GM18861 (cell line): ENCODE data around the gene COL4A1.
"Not testable (repeated sequence)": the region's sequence is repeated elsewhere in the genome, so short reads cannot be mapped to it uniquely, and the experiment has no call there.

ENCODE experiments used
- ATAC-seq: cut with Tn5 transposase; IDR thresholded peaks from one replicate; pipeline ENCODE4 v1.9.1; 2021; ENCODE audit not compliant: unreplicated experiment

Gene COL4A1

DNA sequence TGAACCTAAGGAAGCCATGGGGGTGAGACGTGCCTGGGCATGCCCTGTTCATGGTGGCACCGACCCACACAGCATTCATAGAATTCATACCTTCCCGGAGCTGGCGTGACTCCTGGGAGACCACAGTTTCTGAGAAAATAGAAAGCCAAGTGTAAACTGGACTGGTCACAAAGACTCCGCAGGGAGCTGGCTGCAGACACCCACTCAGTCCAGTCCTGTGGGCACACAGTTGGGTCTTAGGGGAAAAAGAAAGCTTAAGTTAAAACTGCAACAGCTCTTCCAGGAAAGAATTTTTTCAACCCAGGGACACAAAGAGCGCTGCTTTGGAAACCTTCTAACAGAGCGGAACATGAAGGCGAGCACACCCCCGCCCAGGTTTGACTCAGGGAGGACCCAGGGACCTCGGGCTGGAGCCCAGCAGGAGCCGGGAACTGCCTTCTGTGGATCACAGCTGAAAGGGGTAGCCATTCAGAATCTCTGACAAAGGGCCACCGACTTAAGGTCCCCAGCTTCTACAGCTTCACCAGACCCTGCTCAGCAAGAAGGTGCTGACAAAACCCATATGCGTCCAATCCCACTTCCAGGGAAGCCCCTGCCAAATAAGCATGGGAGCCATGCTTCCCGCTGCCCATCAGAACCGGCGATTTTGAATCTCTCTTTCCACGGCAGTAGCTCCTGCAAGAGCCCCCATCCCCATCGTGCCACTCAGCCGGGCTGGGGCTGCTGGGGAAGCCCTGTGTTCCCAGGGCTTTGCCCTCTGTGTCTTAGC is 183.7 kb downstream of the COL4A1 start:
- ATAC-seq, result no peak

DNA sequence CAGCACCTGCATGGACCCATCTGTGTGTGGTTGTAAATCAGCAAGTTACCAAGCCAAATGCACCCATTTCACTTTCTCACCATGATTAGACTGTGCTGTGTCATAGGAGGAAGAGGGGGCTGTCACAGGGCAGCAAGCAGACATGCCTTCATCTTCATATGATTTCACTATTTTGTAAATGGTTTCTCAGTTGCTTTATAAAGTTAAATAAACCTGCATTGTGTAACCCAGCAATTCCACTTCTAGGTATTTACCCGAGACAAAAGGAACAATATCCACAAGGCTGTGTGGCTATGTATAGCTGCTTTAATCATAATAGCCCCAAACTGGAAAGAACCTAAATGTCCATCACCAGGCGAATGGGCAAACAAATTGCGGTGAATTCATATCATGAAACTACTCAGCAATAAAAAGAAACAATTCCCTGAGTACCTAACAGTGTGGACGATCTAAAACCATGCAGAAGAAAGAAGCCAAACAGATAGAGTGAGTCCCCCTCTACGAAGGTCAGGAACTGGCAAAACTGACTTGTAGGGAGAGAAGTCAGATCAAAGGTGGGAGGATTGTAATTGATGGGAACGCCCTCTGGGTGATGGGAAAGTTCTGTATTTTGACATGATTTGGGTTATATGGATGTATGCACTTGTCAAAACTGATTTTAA is 185.4 kb downstream of the COL4A1 start:
- no peak for ATAC-seq

DNA sequence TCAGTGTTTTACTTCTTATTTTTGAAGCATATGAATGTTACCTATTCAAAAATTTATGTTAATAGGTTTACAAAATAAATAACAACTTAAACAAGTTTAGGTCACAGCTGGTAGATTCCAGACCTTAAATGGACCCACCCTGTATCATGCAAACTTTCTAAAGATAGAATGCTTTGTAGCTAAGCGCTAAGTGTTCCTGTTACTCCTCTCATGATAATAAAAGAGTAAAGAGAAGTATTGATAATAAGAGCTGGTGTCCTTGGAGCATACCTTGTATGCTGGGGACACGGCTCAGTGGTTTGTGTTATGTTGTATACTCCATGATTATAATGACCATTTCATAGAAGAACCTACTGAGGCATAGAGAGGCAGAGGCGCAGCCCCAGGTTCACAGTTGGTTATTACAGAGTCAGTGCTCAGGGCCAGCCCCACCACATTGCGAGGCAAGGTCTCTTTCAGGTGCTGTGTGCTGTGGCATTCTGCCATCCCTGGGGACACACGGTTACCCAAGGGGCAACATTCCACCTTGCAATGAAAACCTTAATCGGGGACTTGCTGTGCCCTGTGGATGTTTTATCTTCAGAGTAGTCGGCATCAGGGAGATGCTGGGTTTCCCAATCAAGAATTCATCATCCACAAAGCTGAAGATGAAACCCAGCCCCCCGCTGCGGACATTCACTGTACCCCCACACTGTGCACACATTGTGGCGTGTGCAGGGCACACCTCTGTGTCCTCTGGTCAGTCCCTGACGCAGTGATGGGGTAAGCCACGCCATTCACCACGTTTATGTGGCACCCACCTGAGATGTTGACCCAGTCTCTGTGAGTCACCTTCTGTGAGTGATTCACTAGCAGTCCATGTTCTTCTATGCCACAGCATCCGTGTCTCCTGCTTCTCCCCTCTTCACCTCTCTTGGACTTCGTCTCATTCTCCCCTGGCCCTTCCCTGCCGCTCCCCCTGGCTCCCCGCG is 186.7 kb downstream of the COL4A1 start:
- no peak for ATAC-seq

DNA sequence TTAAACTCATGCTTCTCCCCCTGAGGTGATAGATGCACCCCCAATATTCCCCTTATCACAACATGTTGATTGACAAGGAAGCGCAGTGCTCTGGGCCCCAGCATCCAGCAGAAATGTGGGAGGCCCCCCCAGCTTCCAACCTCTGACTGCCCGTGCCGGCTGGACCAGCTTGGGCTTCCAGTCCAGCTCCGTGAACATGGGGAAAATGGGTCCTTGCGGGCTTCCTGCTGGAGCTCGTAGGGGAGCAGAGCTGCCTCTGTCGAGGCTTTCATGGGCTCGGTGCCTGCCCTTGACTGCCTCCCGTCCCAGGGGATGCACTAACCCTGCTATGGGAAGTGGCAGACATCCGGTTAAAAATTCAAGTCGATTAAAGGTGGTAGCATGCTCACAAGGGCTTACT is 188.9 kb downstream of the COL4A1 start:
- ATAC-seq, result no peak

DNA sequence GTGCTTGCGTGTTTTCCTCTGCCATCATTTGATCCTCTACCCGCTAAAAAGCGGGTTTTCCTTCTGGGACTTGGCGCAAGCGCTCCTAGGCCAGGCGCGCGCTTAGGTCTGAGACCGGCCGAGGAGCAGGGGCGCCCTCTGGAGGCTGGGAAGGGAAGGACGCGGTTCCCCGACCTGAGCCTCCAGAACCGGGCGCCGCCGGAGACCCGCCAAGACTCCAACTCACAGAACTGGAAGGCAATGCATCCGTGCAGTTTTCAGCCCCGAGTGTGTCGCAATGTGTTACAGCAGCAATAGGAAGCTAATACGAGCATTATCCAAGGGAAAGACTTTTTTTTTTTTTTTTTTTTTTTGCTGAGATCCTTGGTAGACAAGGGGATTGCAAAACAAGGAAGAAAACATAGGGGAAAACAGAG is 190.9 kb downstream of the COL4A1 start:
- no peak for ATAC-seq

DNA sequence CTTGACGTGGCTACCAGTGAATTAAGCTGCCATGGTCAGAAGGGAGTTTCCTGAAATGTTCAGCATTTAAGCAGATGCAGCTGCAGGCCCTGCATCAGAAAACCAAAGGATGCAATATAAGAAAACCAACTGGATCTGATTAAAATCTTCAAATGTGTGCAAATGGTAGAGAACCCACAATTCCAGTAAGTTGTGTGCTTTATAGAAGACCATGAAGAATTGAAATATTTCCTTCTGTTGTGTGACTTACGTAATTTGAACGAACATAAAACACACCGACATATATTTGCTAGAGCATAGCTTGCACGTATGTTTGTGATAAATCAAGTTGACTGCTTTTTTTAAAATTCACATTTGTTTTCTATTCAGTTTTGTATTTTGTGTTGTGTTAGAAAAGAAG is 191.4 kb downstream of the COL4A1 start:
- ATAC-seq, result no peak

DNA sequence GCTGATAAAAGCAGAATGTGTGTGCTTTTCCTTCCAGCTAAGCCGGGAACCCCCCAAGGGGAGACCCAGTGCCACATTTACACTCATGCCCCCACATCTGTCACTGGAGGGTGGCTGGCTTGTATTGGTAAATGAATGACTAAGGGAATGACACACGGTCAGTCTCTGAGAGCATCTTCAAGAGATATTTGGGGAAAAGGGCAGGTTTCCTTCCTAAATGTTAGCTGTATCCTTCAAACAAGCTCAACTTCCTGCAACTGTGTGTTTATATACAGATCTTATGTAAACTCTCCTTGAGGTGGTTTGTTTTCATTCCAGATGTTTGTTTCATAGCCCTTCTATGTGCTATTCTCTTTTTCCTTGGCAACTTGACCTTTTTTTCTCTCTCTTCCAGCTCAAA is 192.6 kb downstream of the COL4A1 start:
- ATAC-seq, result no peak

DNA sequence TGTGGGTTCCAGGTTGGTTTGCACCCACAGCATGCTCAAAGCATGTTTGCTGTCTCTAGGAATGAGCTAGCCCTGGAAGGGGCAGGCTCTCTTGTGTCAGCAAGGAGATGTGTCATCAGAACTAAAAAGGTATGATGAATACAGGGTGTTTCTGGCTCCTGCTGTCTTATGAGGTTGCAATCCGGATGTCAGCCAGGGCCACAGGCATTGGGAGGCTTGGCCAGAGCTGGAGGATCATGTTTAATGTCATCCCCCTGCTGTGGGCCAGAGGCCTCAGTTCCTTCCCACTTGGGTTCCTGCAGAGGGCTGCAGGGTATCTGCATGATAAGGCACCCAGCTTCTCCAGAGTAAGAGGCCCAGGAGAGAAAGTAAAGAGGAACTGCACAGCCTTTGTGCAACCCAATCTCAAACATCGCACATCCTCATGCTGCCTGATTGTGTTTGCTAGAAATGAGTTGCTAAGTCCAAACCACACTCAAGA is 193.6 kb downstream of the COL4A1 start:
- ATAC-seq, result no peak

DNA sequence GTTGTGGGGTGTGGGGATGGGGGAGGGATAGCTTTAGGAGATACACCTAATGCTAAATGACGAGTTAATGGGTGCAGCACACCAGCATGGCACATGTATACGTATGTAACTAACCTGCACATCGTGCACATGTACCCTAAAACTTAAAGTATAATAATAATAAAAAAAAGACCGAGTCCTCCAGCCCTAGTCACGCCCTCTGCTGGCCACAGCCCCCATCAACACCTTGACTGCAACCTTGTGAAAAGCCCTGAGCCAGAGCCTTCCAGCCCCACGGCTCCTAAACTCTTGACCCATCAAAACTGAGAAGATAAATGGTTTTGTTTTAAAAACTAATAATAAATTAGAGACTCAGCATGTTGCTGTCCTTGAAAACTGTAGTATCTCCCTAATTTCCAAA is 194.6 kb downstream of the COL4A1 start:
- not testable (repeated sequence) for ATAC-seq

DNA sequence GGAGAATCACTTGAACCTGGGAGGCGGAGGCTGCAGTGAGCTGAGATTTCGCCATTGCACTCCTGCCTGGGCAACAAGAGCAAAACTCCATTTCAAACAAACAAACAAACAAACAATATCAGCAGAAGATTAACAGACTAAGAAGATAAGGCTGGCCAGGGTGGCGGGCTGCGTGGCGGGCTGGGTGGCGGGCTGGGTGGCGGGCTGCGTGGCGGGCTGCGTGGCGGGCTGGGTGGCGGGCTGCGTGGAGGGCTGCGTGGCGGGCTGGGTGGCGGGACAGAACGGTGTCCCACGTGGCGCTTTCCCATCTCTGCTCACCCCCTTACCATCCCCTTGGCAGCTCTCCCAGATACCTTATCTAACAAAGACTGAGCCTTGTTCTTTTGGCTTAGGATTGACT is 196.2 kb downstream of the COL4A1 start:
- ATAC-seq, result no peak

DNA sequence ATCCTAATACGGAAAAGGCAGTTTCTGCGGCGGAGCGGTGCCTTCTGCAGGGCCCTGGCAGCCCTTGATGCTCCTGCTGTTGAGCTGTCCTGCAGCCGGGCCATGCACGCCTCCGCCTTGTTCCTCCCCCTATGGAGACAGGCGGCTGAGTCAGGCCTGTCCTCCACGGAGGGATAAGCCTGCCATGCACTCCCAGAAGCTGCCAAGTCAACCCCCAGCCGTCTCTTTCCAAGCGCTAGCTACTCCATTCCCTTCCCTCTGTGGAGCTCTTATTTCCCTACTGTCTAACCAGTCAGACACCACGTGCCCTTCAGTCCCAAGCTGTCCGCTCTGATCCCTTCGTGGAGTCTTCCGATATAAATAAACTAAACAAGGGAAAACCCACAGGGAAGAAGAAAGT is 197.0 kb downstream of the COL4A1 start:
- ATAC-seq, result no peak

DNA sequence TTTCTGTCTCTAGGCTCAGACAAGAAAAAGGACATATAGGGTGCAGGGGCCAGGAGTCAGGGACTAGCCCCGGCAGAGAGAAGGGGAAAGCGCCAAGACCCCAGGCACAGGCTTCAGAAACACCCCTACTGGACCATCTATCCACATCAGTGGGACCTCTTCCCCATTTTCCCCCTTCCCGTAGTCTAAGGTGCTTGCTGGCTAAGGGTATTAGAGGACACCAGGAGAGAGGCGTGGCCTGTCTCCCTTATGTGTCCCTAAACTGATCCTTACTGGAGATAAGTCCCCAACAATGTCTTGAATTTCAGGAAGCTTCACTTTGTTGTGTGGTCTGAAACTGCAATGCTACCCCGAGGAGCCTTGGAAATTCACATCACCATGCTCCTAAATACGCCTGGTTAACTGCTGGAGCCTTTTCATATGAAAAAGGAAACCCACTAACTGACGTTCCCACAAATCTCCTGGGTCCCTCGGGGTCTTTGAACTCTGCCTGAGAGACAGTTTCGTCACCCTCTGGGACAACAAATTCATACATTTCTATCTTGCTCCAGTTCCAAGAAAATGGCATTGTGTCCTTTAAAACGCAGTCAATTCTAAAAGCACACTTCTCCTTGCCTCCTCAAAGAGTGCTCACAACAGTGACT is 197.7 kb downstream of the COL4A1 start:
- no peak for ATAC-seq

DNA sequence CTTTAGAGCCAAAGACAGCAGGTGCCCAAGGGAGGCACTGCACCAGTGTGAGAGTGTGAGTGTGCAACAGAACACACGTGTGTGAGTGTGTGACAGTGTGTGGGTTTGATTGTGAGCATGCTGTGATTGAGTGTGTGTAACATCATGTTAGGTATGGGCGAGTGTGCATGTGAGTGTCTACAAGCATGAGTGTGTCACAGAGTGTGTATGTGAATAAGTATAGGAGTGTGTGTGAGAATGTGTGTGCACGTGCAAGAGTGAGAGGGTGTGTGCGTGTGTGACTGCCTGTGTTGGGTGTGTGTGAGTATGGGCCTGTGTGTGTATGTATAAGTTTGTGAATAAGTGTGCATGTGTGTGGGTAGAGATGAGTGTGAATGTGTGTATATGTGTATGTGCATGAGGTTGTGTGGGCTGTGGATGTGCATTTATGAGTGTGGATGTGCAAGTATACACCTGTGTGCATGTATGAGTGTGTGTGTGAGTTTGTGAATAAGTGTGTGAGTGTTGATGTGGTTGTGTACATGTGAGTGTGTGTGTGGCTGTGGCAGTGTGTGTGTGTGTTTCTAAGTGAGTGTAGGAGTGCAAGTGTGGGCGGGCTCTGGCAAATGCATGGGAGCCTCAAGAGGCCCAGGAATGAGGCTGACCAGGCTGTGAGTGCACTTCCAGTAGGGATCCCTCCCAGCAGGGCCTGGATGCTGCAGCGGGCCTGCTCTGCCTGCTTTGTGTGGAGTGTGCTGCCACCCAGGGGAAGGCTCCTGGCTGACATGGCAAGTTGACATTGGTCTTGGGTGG is 198.4 kb downstream of the COL4A1 start:
- no peak for ATAC-seq

DNA sequence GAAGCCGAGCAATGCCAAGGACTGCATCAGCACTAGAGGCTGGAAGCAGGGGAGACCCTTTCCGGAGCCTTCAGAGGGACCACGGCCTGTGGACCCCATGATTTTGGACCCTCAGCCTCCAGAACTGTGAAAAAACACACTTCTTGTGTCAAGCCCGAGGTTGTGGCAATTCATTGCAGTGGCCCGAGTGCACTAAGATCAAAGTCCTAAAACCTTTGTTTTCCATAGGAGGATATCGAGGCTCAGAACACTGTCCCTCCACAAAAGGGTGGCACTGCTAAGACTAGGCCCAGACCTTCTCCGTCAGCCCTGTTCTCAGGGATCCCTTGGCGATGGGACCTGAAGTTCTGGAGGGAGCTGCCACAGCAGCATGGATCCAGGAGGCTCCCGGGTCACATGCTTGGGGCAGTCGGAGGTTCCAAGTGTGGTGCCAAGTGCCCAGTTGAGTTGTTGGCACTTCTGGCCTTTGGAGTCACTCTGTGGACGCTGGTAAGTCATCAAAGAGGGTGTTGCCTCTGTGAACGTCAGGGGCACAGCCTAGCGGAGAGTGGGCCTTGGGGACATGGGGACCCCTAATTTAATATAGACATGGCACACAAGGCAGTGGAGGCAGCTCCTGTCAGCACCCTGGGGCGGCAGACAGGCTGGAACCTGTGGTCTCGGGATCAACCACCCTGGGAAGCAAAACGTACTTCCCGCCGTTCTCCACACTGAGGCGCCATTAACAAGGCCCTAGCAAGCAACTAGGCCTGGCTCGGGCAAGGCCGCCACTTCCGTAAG is 199.2 kb downstream of the COL4A1 start:
- no peak for ATAC-seq

DNA sequence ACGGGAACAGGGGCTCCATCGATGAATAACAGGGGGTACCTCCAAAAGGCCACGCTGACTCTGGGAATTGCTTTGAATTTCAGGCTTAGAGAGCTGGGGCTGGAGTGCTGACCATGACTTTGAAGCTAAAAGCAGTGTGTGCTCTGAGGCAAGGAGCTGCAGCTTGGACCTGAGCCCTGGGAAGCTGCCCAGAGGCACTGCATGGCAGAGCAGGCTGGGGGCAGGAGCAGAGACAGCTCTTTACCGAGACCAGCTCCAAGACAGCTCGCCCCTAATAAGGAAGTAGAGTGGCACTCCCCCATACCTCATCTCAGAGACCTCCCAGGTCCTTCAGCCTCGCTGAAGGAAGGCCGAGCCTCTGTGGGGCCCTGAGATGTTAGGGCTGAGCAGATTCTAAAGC is 200.2 kb downstream of the COL4A1 start:
- ATAC-seq, result no peak

DNA sequence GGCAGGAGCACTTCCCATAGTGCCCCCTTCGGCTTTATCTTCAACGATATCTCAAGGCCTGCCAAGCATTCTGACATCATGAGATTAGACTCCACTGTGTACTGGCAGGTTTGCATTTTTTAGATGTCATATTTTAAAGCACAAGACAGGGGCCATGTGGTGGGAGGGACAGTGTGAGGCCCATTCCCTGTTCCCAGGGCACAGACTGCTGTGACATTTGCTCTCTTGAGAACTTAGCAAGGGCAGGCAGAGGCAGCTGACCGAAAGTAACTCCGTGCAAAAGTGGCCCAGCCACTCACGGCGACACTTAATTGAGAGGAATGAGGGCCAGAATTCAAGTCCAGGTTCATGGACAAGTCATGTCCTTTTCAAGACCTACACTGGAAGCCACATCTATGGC is 201.8 kb downstream of the COL4A1 start:
- no peak for ATAC-seq

DNA sequence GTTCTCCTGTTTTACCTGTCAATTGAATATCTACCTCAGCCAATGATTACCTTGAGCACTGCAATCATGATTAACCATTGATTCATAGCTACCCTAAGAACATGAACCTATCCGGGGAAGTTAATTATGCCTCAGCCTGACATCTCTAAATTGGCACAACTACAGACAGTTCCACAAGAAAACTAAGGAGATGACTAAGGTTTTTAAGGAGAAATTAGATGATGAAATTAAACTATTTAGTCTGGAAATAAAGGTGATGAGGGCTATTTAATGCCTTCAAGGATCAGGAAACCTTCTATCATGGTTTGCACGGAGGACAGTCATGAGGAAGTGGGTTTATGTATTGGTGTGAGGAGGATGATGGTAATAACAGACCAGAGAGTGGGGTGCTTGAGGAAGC is 203.4 kb downstream of the COL4A1 start:
- no peak for ATAC-seq

DNA sequence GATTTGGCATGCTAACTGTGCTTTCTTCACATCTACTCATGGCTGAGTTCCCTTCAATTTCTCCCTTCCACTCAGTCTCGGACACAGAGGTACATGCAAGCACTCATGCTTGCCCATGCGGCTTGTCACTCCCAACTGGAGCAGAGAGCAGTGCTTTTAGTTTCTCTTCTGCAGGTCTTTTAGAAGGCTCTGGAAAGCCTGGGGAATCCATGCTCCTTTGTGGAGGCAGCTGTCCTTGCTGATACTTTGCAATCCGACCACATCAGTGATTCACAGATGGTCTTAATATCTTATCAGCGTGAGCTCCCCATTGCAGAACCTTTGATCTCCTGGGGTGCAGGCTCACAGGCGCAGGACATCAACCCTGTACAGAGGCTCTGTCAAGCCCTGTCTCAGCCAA is 203.9 kb downstream of the COL4A1 start:
- ATAC-seq, result no peak

DNA sequence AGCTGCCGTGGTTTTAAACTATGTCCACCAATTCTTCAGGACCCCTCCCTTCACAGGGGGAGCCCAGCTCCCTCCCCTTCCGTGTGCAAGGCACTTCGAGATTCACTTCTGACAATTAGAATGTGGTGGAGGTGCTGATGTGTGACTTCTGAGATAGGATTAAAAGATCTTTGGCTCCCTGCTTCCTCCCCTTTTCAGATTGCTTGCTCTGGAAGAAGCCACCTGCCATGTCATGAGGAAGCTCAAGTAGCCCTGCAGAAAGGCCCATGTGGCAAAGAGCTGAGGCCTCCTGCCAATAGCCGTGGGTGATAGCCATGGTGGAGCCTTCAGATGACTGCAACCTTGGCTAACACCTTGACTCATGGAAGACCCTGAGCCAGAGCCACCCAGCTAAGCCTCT is 204.9 kb downstream of the COL4A1 start:
- ATAC-seq, result no peak
